ENCODE data around the gene CBFA2T2.

Gene CBFA2T2

DNA sequence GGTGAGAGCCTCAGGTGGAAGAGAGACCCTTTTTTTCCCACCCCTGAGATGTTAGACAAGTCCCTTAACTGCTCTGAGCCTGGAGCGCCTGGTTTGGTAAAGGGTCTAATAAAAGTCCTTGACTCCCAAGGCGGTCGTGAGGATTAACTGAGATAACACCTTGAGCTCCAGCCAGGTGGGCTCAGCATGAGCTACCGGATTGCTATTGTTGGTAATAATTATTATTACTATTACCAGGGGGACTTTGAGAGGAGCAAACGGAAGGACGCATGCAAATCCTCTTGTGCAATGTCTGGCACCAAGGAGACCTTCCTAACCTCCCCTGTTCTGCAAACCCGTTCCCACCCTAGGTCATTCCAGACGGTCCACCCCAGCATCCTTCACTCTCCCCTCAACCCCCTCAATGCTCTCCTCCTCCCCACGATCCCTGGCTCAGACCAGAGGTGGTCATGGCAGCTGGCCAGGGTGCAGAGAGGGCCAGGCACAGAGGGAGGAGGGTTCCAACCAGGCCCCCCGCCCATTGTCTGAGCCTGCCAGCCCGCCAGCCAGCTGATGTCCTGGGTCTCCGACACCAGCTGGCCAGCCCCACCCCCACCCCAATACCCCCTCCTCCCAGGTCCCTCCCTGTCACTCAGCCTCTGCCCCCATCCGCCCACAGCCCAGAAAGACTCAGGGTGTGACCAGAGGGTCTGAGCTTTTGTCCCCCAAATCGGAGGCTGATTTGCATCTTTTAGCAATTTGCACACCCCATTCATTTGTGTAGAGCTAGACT lies 14.3 kb upstream of the CBFA2T2 start:
- no peaks in the 10 kb centered on the region for H3K79me2 ChIP-seq
- no peak overlapping the region for H3K4me3 ChIP-seq (ENCODE audit: low read depth, low read length)
- TF ChIP-seq, protein P1, sequence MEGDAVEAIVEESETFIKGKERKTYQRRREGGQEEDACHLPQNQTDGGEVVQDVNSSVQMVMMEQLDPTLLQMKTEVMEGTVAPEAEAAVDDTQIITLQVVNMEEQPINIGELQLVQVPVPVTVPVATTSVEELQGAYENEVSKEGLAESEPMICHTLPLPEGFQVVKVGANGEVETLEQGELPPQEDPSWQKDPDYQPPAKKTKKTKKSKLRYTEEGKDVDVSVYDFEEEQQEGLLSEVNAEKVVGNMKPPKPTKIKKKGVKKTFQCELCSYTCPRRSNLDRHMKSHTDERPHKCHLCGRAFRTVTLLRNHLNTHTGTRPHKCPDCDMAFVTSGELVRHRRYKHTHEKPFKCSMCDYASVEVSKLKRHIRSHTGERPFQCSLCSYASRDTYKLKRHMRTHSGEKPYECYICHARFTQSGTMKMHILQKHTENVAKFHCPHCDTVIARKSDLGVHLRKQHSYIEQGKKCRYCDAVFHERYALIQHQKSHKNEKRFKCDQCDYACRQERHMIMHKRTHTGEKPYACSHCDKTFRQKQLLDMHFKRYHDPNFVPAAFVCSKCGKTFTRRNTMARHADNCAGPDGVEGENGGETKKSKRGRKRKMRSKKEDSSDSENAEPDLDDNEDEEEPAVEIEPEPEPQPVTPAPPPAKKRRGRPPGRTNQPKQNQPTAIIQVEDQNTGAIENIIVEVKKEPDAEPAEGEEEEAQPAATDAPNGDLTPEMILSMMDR (IDR thresholded peaks at IDR 0.05) = no peak
- H3K4me2 ChIP-seq (ENCODE audit: low read length) = no peak overlapping the region
- no peaks in the 10 kb centered on the region for H3K4me1 ChIP-seq
- no peaks in the 10 kb centered on the region for H3K9me3 ChIP-seq (ENCODE audit: control insufficient read depth, low read length)
- H3K36me3 ChIP-seq (ENCODE audit: control insufficient read depth, insufficient read depth, low read length) = no peaks in the 10 kb centered on the region
- H3K9ac ChIP-seq = no peak overlapping the region
- H2AFZ ChIP-seq = no peak overlapping the region
- no peaks in the 10 kb centered on the region for H3K27me3 ChIP-seq (ENCODE audit: control insufficient read depth, insufficient read depth, low read length)
- no peak overlapping the region for H3K27ac ChIP-seq

DNA sequence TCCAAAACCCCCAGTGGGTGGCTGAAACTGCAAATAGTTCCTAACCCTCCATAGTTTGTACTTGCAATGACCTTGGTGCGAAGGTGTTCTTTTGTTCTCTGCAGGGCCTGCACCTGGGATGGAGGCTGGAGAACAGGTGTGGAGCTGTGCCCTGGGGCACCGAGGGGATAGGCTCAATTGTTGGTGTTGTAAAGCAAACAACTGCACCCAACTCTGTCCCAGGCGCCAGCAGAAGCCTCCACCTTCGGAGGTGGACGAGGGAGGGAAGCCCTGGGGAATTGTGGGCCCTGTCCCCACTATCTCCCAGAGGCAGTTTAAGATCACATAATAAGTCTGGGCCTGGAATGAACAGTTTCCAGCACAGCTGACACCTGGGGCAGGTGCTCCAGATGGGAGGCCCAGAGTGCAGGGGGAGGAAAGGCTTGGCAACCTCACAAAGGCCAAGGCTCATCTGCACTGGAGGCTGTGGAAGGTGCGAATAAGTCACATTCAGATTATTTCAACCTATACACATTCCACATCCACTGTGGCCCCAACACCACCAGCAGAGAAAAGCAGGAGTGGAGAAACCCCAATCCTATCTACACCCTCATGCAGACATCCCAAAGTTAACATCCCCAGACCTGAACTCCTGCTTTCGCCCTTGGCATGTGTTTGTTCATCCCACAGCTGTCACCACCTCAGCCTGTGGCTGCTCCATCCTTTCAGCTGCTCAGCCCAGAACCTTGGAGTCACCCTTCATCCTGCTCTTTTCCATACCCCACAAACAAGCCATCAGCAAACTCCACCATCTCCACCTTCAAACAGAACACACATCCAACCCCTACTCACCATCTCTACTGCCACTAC lies 12.3 kb upstream of the CBFA2T2 start:
- H3K27ac ChIP-seq = no peak overlapping the region
- H3K4me2 ChIP-seq (ENCODE audit: low read length) = no peak overlapping the region
- TF ChIP-seq, protein P1 (IDR thresholded peaks at IDR 0.05) = no peak
- no peak overlapping the region for H3K9ac ChIP-seq
- no peaks in the 10 kb centered on the region for H3K36me3 ChIP-seq (ENCODE audit: control insufficient read depth, insufficient read depth, low read length)
- H3K79me2 ChIP-seq = no peaks in the 10 kb centered on the region
- H3K4me3 ChIP-seq (ENCODE audit: low read depth, low read length) = no peak overlapping the region
- H3K27me3 ChIP-seq (ENCODE audit: control insufficient read depth, insufficient read depth, low read length) = no peaks in the 10 kb centered on the region
- no peak overlapping the region for H2AFZ ChIP-seq
- H3K9me3 ChIP-seq (ENCODE audit: control insufficient read depth, low read length) = no peaks in the 10 kb centered on the region
- no peaks in the 10 kb centered on the region for H3K4me1 ChIP-seq

- no peak overlapping the region for H3K9ac ChIP-seq
- no peaks in the 10 kb centered on the region for H3K27me3 ChIP-seq (ENCODE audit: control insufficient read depth, insufficient read depth, low read length)
- no peaks in the 10 kb centered on the region for H3K79me2 ChIP-seq
- no peak overlapping the region for H3K4me2 ChIP-seq (ENCODE audit: low read length)
- H3K36me3 ChIP-seq (ENCODE audit: control insufficient read depth, insufficient read depth, low read length) = no peaks in the 10 kb centered on the region
- no peaks in the 10 kb centered on the region for H3K9me3 ChIP-seq (ENCODE audit: control insufficient read depth, low read length)
- H3K4me1 ChIP-seq = no peaks in the 10 kb centered on the region
- TF ChIP-seq, protein P1 (IDR thresholded peaks at IDR 0.05) = no peak
- no peak overlapping the region for H3K27ac ChIP-seq
- no peak overlapping the region for H3K4me3 ChIP-seq (ENCODE audit: low read depth, low read length)
- H2AFZ ChIP-seq = no peak overlapping the region
Measured at GRCh38 chr20:33480048-33480447, 9.8 kb upstream of the CBFA2T2 start.

DNA sequence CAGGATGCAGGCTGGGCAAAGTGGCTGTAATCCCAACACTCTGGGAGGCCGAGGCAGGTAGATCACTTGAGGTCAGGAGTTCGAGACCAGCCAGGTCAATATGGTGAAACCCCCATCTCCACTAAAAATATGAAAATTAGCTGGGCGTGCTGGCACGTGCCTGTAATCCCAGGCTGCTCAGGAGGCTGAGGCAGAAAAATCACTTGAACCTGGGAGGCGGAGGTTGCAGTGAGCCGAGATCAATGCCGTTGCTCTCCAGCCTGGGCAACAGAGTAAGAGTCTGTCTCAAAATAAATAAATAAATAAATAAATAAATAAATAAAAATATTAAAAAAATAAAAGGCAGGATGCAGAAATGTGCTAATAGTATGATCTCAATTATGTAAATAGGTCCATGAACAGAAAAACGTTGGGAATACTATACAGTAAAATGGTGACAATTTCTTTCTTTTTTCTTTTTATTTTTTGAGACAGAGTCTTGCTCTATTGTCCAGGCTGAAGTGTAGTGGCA lies 8.4 kb upstream of the CBFA2T2 start:
- no peak overlapping the region for H3K4me3 ChIP-seq (ENCODE audit: low read depth, low read length)
- no peaks in the 10 kb centered on the region for H3K9me3 ChIP-seq (ENCODE audit: control insufficient read depth, low read length)
- H3K27ac ChIP-seq = no peak overlapping the region
- no peaks in the 10 kb centered on the region for H3K36me3 ChIP-seq (ENCODE audit: control insufficient read depth, insufficient read depth, low read length)
- no peaks in the 10 kb centered on the region for H3K4me1 ChIP-seq
- H2AFZ ChIP-seq = no peak overlapping the region
- TF ChIP-seq, protein P1 (IDR thresholded peaks at IDR 0.05) = no peak
- no peaks in the 10 kb centered on the region for H3K27me3 ChIP-seq (ENCODE audit: control insufficient read depth, insufficient read depth, low read length)
- no peaks in the 10 kb centered on the region for H3K79me2 ChIP-seq
- no peak overlapping the region for H3K4me2 ChIP-seq (ENCODE audit: low read length)
- no peak overlapping the region for H3K9ac ChIP-seq

Data from parathyroid adenoma (tissue), 2 donors.